NK-92 (cell line): ENCODE measurements around the gene TMC7.
A peak's percentile ranks its signal among the peaks of the same experiment; 100 is the strongest.

Experiments used
- DNase-seq: peaks from one replicate; lab custom pipeline; 2025; ENCODE audit not compliant: unreplicated experiment; lab: John Stamatoyannopoulos, UW

The TMC7 gene

DNA sequence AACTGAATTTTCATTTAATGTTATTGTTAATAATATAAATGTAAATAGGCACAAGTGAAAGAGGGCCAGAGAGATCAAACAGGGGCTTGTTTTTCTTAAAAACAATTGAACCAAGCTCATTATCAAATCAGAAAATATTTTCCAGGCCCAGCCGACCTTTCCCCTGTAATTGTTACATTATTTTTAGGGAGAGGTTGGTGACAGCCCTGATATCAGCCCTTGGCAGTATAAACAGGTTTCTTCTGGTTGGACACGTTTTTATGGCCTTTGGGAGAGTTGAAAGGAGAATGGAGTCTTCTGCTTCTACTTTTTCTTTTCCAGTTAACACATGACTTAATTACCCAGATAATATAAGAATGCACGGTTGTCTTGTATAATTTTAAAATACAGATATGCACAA is 43.7 kb downstream of the TMC7 start:
- DNase-seq: no peak

DNA sequence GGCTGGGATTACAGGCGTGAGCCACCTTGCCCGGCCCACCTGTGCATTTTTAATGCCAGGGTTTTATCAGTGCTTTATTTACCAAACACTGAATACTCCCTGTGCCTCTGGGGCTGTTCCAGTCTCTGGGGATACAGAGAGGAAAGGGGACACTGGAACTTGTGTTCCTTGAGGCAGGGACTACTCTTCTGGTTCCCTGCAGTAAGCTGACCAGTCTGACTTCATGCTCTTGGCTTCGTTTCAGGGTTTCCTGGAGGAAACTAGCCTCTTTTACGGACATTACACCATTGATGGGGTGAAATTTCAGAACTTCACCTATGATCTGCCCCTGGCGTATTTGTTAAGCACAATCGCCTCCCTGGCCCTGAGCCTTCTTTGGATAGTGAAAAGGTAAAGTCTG is 46.2 kb downstream of the TMC7 start:
- DNase-seq: no peak

DNA sequence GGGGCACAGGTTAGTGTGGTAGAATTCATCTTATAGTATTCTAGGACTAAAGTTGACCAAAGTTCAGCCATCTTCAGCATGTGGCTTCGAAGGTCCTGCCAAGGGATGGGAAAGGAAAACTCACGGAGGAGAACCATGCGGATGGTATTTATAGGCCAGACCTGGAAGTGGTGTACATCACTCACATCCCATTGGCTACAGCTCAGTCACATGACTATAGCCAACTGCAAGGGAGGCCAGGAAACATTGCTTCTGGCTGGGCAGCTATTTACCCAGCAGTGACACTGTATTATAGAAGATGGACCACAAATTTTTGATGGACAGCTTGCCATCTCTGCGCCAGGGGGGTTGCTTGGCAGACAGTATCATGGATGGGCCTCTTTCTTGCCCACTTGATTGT is 48.0 kb downstream of the TMC7 start:
- DNase-seq: no peak

DNA sequence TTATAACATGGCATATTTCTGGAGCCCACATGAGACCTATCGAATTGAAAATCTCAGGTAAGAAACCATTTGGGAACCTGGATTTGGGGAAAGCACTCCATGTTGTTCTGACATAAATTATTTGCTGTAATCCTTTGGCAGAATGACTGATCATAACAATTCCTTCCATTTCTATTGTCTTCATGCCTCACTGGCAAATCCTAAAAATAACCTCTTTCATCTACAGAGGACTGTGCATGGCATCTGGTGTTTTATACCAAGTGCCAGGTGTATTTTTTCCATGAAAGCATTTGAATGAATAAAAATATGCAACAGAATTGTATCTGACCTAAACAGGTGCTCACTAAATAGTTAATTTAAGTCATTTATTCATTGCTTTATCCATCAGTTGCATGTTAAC is 50.0 kb downstream of the TMC7 start:
- DNase-seq: no peak

DNA sequence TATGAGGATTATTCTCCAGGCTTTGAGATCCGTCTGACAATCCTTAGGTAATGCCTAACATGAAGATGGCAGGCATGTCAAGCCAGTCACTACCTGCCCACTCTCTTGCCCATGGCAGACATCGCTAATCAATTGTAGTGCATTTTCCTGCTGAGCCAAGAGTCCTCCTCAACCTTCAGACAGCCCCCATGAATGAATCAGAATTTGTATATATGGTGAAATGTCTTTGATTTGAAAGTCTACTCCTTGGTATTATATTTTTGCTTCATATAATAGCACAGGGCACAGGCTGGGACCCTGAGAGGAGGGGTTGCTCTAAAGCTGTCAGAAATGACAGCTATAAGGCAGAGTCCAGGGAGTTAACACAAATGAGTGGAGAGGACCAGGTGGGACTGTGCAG is 56.7 kb downstream of the TMC7 start:
- DNase-seq: no peak

DNA sequence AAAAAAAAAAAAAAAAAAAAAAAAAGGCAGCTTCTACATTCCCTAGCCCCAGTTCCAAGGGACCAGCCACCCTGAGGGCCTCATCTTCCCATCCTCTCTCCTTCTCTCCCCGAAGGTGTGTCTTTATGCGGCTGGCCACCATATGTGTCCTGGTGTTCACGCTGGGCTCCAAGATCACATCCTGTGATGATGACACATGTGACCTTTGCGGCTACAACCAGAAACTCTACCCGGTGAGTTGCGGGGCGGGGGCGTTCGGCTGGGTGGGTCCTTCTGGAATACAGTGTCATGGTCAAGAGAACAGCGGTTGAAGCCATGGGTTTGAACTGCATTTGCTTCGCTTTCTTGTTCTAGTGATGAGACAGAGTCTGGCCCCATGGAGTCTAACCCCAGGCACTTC is 61.0 kb downstream of the TMC7 start:
- no peak for DNase-seq

DNA sequence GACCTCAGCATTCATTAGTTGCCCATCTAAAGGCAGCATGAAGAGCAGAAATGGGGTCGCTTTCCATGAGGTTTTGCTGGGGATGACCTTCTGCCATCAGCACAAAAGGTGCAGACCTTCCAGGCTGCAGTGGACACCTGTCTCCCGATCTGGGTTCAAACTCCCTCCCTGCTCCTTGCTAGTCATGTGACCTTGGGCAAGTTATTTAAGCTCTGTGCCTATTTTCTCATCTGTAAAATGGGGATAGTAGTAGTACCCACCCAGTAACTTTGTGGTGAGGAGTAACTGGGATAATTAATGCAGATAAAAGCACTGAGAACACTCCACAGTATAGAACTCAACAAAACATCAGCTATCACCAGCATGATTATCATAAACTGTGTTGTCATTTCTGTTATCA is 62.3 kb downstream of the TMC7 start:
- DNase-seq: no peak

DNA sequence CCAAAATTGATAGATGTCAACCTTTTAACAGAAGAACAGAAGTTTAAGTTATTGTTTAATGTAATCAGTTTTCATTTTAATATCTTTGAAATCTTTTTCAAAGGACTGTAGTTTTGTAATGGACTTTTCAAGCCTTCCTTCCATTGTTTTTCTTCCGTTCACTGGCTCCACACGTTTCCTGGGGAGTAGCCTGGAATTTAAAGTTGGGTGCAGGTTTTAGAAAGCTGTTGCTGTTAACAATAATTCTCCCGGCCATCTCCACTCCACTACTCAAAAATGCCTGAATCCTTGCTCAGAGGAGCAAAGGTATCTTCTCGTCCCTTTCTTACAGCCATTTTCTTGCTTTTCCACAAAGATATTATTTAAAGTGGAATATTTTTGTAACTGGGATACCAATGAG is 79.0 kb downstream of the TMC7 start:
- DNase-seq: no peak

DNA sequence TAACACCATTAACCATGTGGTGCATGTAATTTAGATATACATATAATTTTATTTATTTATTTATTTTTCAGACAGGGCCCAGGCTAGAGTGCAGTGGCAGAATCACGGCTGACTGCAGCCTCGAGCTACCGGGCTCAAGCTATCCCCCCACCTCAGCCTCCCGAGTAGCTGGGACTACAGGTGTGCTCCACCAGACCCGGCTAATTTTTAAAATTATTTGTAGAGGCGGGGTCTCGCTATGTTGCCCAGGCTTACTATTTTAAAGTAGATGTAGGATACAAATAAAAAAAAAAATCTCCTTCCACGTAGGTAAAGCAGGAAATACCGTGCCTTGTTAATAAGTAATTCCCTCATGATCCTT is 83.2 kb downstream of the TMC7 start:
- DNase-seq: no peak

DNA sequence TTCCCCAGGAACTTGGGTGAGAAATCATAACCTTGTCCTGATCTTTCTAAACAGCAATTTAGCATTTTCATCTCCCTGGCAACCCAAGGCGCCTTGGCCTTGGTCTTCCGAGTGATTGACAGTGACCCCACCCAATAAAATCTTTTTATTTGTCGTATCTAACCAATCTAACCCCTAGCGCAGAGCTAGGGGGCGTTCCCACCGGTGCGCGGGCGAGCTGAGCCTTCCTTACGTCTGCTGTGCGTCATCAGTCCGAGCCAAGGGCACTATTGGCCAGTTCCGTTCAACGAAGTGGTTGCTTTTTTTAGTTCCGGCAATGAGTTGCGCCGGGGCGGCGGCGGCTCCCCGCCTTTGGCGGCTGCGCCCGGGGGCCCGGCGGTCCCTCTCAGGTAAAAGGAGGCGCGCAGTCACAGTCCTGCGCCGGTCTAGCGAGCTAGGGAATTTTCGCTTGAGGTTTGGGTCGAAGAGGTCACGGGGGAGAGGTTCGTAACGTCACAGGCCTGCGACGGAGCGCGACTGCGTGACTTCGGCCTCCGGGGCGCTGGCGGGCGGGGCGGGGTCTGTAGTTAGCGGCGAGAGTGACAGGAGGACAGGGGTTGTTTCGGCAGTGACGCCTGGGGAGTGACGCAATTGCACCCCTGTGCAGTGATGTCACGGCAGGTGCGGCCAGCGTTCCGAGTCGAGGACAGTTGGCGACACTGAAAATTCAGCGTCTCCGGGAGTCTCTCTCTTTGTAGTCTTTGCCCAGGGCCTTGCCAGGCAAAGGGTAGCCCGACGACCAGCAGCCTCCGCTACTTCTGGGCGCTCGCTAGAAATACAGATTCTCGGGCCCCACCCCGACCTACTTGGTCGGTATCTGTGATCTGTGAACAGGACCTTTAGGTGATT is 83.9 kb downstream of the TMC7 start, which contains the start of gene COQ7:
TSS of gene COQ7 (plus strand) at position 266 of the 888 bp plus-strand sequence. CDS start at position 317, 51 bp downstream.
- DNase-seq: peak; percentile 82

DNA sequence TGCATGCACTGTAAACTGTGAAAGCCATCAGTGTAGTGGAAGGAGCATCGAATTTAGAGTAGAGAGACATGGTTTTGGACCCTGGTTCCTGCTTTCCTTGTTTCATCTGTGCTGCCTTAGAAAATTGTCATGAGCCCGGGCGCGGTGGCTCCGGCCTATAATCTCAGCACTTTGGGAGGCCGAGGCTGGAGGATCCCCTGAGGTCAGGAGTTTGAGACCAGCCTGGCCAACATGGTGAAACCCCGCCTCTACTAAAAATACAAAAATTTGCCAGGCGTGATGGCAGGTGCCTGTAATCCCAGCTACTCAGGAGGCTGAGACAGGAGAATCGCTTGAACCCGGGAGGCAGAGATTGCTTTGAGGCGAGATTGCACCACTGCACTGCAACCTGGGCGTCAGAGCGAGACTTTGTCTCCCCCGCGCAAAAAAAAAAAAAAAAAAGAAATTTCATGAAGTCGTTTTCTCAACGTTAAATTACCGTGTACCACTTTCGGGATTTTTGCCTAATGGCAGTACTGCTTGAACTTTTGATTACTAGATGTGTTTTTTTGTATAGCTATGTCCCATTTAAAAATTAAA is 84.6 kb downstream of the TMC7 start:
- DNase-seq: no peak

DNA sequence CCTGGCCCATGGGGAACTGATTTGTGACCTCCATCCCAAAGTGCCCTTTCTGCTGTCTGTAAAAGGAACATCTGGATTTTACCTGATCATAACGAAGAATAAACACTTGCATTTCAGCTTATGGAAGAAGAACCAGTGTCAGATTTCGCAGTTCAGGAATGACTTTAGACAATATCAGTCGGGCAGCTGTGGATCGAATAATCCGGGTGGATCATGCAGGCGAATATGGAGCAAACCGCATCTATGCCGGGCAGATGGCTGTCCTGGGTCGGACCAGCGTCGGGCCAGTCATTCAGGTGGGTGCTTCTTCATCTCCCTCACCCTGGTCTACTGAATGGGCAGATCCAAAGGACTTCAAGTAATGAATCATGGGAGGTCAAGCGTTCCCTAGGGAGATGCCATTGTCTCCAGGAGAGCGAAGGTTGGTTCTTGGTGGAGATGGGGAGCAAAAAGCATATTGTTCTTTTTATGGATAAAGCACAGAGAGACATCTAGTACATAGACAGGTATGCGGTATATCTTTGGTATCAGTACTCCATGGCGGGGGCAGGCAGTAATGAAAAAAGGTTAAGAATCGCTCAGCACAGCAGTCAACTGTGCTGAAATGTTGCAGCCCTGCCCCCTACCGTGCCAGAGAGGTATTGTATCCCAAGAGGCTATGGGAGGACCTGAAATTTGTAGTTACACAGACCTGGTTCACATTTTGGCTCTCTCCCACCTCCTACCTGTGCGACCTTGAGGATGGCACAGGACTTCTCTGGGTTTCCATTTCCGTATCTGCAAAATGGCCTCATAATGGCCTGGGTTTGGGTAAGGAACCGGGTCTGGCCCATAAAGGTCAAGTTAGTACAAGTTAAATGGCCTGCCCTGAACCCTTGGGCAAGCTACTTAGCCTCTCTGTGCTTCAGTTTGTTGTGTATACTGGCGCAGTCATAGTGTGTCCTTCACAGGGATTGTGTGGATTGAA is 88.4 kb downstream of the TMC7 start:
- DNase-seq: no peak

DNA sequence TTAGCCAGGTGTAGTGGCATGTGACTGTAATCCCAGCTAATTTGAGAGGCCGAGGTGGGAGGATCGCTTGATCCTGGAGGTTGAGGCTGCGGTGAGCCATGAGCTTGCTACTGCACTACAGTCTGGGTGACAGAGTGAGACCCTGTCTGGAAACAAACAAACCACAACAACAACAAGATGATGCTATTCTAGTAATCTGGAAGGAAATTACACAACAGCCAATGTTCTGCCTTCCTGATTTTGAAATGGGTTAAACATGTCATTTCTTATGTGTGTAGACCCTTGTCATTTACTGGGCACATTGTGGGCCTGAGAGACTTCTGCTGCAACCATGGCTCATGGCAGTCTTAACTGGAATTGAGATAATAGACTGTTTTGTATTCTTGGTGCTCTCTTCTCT is 89.6 kb downstream of the TMC7 start:
- DNase-seq: no peak

DNA sequence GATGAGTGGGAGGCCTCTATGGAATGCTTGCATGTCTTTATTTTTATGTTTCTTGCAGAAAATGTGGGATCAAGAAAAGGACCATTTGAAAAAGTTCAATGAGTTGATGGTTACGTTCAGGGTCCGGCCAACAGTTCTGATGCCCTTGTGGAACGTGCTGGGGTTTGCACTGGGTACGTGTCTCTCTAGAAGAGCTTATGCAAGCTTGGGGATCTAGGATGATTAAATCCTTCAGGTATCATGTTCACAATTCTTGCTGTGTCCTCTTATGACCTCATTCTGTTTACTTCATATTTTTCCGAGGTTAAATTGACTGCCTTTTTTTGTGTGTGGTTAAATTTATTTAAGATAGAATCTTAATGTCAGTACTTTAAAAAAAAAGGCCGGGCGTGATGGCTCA is 90.1 kb downstream of the TMC7 start:
- no peak for DNase-seq

DNA sequence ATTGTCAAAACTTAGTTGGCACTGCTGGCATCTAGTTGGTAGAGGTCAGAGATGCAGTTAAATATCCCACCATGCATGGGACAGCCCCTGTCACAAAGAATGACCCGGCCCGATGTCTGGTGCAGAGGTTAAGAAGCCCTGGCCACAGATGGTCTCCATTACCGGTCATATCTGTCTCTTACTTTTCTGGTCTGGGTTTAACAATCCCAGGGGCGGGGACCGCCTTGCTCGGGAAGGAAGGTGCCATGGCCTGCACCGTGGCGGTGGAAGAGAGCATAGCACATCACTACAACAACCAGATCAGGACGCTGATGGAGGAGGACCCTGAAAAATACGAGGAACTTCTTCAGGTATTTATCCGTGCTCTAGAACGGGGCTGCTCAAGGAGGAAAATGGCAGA is 91.8 kb downstream of the TMC7 start:
- DNase-seq: no peak

DNA sequence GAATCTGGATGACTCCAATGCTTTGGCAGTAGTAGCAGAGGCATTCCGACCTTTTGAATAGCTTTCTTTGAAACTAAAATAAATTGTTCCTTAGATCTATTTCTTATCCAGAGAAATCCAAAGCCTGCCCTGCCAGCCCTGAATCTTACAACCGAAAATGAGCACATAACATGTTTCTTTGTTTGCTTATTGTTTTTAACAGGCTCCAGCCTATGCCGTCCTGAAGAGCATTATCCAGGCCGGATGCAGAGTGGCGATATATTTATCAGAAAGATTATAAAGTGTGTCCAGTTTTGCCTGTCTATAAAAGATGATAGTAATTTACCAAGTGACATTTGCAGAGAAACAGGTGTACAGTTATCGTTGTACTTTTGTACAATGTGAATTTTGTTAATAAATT is 94.1 kb downstream of the TMC7 start:
- no peak for DNase-seq

DNA sequence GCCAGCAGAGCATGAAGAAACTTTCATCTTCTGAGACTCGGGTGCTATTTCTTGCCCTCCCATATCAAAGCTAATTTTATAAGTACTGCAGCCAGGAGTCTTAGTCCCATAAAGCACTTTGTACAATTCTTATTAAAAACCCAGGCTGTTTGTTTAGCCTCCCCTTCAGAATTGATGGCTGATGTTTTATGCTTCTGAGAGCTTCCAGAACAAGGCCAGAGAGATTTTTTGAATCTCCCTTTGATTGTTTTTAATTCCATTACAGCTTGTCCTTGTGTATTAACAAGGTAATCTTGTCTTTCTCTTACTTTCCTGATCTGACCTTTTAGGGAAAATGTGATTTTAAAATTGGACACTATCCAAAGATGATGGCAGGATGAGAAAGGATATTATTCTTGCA is 99.9 kb downstream of the TMC7 start:
- no peak for DNase-seq

DNA sequence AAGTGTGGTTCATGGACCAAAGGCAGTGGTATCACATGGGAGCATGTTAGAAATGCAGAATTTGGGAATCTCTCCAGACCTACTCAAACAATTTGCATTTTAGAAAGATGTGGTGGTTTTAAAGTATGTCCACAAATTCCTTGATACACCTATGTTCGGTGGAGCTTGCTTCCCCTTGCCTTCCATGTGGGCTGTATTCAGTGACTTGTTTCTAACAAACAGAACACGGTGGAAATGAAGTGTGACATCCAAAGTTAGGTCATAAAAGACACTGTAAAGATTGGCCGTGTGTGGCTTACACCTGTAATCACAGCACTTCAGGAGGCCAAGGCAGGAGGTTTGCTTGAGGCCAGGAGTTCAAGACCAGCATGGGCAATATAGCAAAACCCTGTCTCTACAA is 100.4 kb downstream of the TMC7 start:
- DNase-seq: no peak

DNA sequence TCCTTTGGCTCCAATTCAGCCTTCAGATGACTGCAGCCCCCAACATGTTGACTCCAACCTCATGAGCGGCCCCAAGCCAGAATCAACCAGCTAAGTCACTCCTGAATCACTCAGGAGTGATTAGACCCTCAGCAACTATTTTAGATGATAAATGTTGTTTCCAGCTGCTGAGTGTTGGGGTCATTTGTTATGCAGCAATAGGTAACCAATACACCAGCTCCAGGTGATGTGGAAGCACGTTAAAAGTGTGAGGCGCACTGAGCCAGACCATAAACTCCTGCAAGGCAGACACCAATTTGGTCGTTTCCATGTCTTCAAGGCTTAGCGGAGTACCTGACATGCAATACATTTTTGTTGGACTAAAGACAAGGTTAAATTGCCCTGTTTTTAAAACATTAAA is 101.1 kb downstream of the TMC7 start:
- no peak for DNase-seq

DNA sequence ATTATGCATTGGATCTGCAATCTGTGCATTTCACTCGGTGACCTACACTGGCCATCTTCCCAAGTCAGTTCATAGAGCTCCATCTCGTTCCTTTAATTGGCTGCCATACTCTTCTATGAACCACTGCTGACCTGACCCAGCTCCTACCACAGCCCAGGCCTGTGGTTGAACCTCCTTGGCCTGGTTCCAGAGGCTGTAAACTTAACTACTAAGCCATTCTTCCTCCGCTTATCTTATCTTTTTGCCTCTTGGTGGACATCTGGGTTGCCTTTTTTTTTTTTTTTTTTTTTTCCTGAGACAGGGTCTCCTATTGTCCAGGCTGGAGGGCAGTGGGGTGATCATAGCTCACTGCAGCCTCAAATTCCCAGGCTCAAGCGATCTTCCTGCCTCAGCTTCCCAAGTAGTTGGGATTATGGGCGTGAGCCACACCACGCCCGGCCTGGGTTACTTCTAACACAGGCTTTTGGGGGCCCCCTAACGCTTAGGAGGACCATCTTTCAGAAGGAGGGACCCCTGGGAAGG is 102.0 kb downstream of the TMC7 start:
- no peak for DNase-seq
